Stomach (tissue), 4 donors: ENCODE results near the gene TNRC6A.
"Not testable (repeated sequence)": the region's sequence is repeated elsewhere in the genome, so short reads cannot be mapped to it uniquely, and the experiment has no call there.

ENCODE experiments used
- CTCF ChIP-seq, 7 experiments: fragments of 450-650 bp in 4 of 7; fragments of 200-600 bp in 3 of 7; sonication (generic) in 3 of 7; IDR thresholded peaks; one replicate each; pipeline ENCODE4 v1.5.1; 2016 to 2019; ENCODE audit warnings: antibody characterized with exemption in 7 of 7, control low read depth in 2 of 7, mild to moderate bottlenecking in 1 of 7
- POLR2A ChIP-seq, 4 donors: fragments of 450-650 bp; IDR thresholded peaks; one replicate each; pipeline ENCODE4 v1.6.1; 2016; ENCODE audit warnings: antibody characterized with exemption in 4 of 4, control low read depth in 2 of 4, mild to moderate bottlenecking in 1 of 4, moderate library complexity in 1 of 4

DNA sequence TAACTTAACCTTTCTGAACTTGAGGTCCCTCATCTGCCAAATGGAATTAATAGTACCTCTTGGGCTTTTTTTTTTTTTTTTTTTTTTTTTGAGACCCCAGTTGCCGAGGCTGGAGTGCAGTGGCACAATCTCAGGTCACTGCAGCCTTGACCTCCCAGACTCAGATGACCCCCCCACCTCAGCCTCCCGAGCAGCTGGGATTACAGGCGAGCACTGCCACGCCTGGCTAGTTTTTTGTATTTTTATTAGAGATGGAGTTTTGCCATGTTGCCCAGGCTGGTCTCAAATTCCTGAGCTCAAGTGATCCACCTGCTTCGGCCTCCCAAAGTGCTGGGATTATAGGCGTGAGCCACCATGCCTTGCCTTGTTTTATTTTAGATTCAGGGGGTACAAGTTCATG, 83.4 kb downstream of the TNRC6A start:
- not testable (repeated sequence) for TF ChIP-seq CTCF, POLR2A (IDR thresholded peaks at IDR 0.05)
